Right lobe of liver (tissue), 6 donors: ENCODE measurements around the gene ABL1. TPM values are rescaled to one million over a fixed set of nuclear protein-coding genes. Genes with fewer than 3 reads are reported as not detected.

Source experiments
- ATAC-seq, 4 donors: fragments of 200-7000 bp; cut with Tn5 transposase; one replicate each; pipeline ENCODE4 v1.9.1; 2020; ENCODE audit warnings: mild to moderate bottlenecking in 4 of 4, moderate library complexity in 4 of 4
- DNase-seq, 3 donors: peaks; one replicate each; pipeline ENCODE4 v3.0.0-alpha.2; 2020
- H3K27ac ChIP-seq, 3 donors: fragments of 200-600 bp; one replicate each; pipeline ENCODE4 v1.8.0; 2022
- H3K27me3 ChIP-seq, 2 donors: fragments of 200-600 bp; one replicate each; pipeline ENCODE4 v1.8.0; 2022
- H3K36me3 ChIP-seq, 4 donors: fragments of 200-600 bp; sonication (generic) in 1 of 4; one replicate each; pipeline versions ENCODE4 v1.5.1 to v1.8.0; 2017 to 2022; ENCODE audit warnings: control low read depth in 1 of 4
- H3K4me1 ChIP-seq, 4 donors: fragments of 200-600 bp; sonication (generic) in 1 of 4; one replicate each; pipeline versions ENCODE4 v1.5.1 to v1.8.0; 2017 to 2022; ENCODE audit warnings: control low read depth in 1 of 4
- H3K4me3 ChIP-seq, 3 donors: fragments of 200-600 bp; one replicate each; pipeline ENCODE4 v1.8.0; 2022
- H3K9me3 ChIP-seq, 4 donors: fragments of 200-600 bp; sonication (generic) in 1 of 4; one replicate each; pipeline versions ENCODE4 v1.5.1 to v1.8.0; 2017 to 2022; ENCODE audit warnings: control low read depth in 1 of 4
- CTCF ChIP-seq, 4 donors: fragments of 200-600 bp in 3 of 4; fragments of 450-650 bp in 1 of 4; IDR thresholded peaks; one replicate each; pipeline versions ENCODE4 v1.5.1 to v1.8.0; 2016 to 2022; ENCODE audit warnings: antibody characterized with exemption in 4 of 4, mild to moderate bottlenecking in 2 of 4
- POLR2A ChIP-seq: fragments of 450-650 bp; IDR thresholded peaks from one replicate; pipeline ENCODE4 v1.6.1; 2017; ENCODE audit warnings: antibody characterized with exemption, mild to moderate bottlenecking
- WGBS: methylation state at CpG from one replicate; pipeline ENCODE4 v1.1.6; 2018; ENCODE audit warnings: low coverage, low lambda C conversion rate; ENCODE audit not compliant: insufficient coverage; ENCODE audit errors: missing lambda C conversion rate; 5-methylcytosine and 5-hydroxymethylcytosine counted together
- intact Hi-C, 2 donors: fragments of 100-400 bp; cut with DNase I; formaldehyde crosslinking; loops; one replicate each; pipeline versions ENCODE4 v1.11.2 to v1.14.1; 2022
- total RNA-seq, 6 experiments: library from RNA; depleted of rRNA in 2 of 6; stranded (reverse); fragments of >200 nt in 2 of 6; fragmentation: NEBNext Ultra II Directional in 3 of 6; extraction: Animal tissue kit (Norgen Biotek cat#: 25700) in 3 of 6; gene quantifications; one replicate each; pipeline versions ENCODE4 v1.1.0 to v1.2.4, GENCODE V29; 2016 to 2023
- donor health status: DM: no; HTN: yes; CAD: no.
- donor health status: DM: no; HTN: no; CAD: no.
- donor health status: DM: no; HTN: no; CAD: no.
- donor health status: DM: no; HTN: yes; CAD: no.
- donor health status: DM: no; HTN: yes; CAD: no.

Gene ABL1
- total RNA-seq, 6 experiments from 2014 or later = 17.0 to 25.8 (median 18.8) TPM

GRCh38 chr9:130852801-130853200, 17.7 kb downstream of the ABL1 start:
- Histone ChIP-seq H3K27ac (no peak overlapping the region), H3K4me3 (no peak overlapping the region), H3K27me3 (no peaks in the 10 kb centered on the region), H3K36me3 (peaks cover 0 to 21% (median 6%) of the 10 kb centered on the region in 4 donors), H3K9me3 (no peaks in the 10 kb centered on the region), H3K4me1 (peaks cover 0 to 2% (median 0%) of the 10 kb centered on the region in 4 donors)
- ATAC-seq = no peak
- intact Hi-C loops = no loop called here
- DNase-seq = no peak
- WGBS = 91% methylated on average over 6 of the region's 7 CpGs
- TF ChIP-seq POLR2A (no peak), CTCF (IDR thresholded peaks at IDR 0.05) (no peak)

- H3K27ac ChIP-seq = no peak overlapping the region
These were observed 19.0 kb downstream of the ABL1 start for GRCh38 chr9:130854092-130854491.

GRCh38 chr9:130854835-130855234, 19.8 kb downstream of the ABL1 start:
- Histone ChIP-seq H3K4me3 (no peak overlapping the region), H3K9me3 (no peaks in the 10 kb centered on the region), H3K27me3 (no peaks in the 10 kb centered on the region), H3K4me1 (peaks cover 0 to 3% (median 0%) of the 10 kb centered on the region in 4 donors), H3K27ac (no peak overlapping the region), H3K36me3 (peaks cover 0 to 21% (median 6%) of the 10 kb centered on the region in 4 donors)
- DNase-seq (no peak), ATAC-seq (no peak)
- TF ChIP-seq POLR2A (no peak), CTCF (IDR thresholded peaks at IDR 0.05) (no peak)
- intact Hi-C loops = no loop called here
- 74% methylated on average over 3 of the region's 9 CpGs for WGBS

More at GRCh38 chr9:130854092-130854491, 19.0 kb downstream of the ABL1 start:
- Histone ChIP-seq H3K36me3 (peaks cover 0 to 21% (median 6%) of the 10 kb centered on the region in 4 donors), H3K27me3 (no peaks in the 10 kb centered on the region), H3K4me3 (no peak overlapping the region), H3K9me3 (no peaks in the 10 kb centered on the region), H3K4me1 (peaks cover 0 to 3% (median 0%) of the 10 kb centered on the region in 4 donors)
- no peak for DNase-seq
- 73% methylated on average over 8 of the region's 8 CpGs for WGBS
- ATAC-seq = no peak
- intact Hi-C loops = no loop called here
- TF ChIP-seq POLR2A (no peak), CTCF (IDR thresholded peaks at IDR 0.05) (no peak)

GRCh38 chr9:130856474-130856873, 21.4 kb downstream of the ABL1 start:
- H3K27me3 ChIP-seq = no peaks in the 10 kb centered on the region
- H3K36me3 ChIP-seq = peaks cover 0 to 21% (median 6%) of the 10 kb centered on the region in 4 donors
- TF ChIP-seq CTCF (IDR thresholded peaks at IDR 0.05) = no peak
- no peak for TF ChIP-seq POLR2A
- H3K9me3 ChIP-seq = no peaks in the 10 kb centered on the region
- 89% methylated on average over 8 of the region's 8 CpGs for WGBS
- no peak for DNase-seq
- intact Hi-C loops = no loop called here
- no peak for ATAC-seq
- no peak overlapping the region for H3K4me3 ChIP-seq
- H3K4me1 ChIP-seq = peaks cover 0 to 3% (median 0%) of the 10 kb centered on the region in 4 donors
- no peak overlapping the region for H3K27ac ChIP-seq
